Effector CD4-positive, alpha-beta T cell (primary cell): ENCODE measurements around the gene PROP1. TPM values are rescaled to one million over a fixed set of nuclear protein-coding genes. Genes with fewer than 3 reads are reported as not detected.
A peak's percentile ranks its signal among the peaks of the same experiment; 100 is the strongest.
"Not testable (repeated sequence)": the region's sequence is repeated elsewhere in the genome, so short reads cannot be mapped to it uniquely, and the experiment has no call there.

ENCODE experiments used
- DNase-seq: peaks from one replicate; pipeline ENCODE4 v3.0.0-alpha.2; 2020
- total RNA-seq: gene quantifications from one replicate; lab custom pipeline; 2026; lab: John Stamatoyannopoulos, UW

The PROP1 gene
- total RNA-seq: not detected

GRCh38 chr5:177995691-177996595, at the start of gene PROP1:
TSS of gene PROP1 (minus strand) at chr5:177996242. CDS start at chr5:177995933, 309 bp downstream.
- DNase-seq: no peak

DNA sequence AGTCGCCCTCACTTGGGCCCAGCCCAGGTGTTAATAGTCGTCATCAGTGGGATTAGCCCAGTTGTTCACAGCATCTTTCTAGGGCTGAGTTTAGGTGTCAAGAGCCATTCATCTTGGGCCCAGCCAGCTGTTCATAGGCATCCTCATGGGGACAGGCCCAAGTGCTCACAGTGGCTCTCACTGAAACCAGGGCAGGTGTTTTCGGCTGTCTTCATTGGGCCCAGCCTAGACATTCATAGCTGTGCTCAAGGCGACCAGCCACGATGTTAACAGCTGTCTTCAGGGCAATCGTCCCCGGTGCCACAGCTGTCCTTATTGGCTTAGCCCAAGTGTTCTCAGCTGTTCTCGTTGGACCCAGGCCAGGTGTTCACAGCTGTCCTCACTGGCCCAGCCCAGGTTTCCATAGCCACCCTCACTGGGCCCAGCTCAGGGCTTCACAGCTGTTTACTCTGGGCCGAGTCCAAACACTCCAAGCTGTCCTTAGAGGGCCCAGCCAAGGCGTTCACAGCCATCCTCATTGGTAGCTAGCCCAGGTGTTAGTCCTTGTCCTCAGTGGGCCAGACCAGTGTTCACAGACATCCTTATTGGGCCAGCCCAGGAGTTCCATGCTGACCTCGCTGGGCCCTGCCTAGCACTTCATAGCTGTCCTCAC, 23.5 kb upstream of the PROP1 start:
- not testable (repeated sequence) for DNase-seq

DNA sequence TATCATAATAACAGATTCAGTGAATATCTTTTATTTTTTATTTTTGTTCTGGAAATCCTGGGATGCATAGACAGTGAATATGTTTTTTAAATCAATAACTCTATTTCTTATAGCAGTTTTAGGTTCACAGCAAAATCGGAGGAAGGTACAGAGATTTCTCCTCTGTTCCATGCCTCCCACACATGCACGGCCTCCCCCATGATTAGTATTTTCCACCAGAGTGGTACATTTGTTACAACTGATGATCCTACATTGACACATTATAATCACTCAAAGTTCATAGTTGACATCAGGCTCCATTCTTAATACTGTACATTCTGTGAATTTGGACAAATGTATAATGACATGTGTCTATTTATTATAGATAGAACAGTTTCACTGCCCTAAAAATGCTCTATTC, 16.7 kb upstream of the PROP1 start:
- not testable (repeated sequence) for DNase-seq

DNA sequence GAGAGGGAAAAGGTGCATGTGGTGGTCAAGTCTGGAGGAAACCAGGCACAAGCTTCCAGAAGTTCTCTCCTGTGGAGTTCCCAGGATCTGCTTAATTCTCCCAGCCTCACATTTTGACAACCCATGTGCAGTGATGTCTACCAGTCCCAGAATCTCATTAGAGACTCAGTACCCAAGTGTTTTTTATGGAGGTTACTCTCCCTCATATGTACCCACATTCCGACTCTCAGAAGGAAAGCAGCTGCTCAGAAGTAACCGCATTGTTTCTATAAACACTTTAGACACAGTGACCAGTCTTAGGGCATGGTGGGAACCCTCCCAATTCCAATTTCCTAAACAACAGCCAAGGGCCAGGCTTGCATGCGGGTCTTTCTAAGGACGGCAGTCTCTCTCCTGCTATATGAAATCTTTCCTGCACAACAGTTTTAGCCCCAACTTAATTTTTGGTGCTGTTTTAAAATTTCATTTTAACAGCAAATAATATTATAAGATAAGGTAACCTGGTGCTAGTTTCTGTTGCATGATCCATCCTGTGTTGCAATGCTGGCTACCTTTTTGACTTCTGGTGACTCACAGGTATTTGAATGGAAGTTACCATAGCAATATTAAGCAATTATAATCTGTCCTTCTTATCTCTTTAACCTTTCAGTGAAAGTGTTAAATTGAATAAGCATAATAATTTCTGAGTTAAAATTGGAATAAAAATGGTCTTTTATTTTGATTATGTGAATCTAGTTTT, 15.9 kb upstream of the PROP1 start:
- DNase-seq: not testable (repeated sequence)

- DNase-seq: not testable (repeated sequence)
Measured at GRCh38 chr5:178007272-178007671, 11.2 kb upstream of the PROP1 start.

GRCh38 chr5:178006536-178007231, 10.6 kb upstream of the PROP1 start:
- DNase-seq: peak; percentile 28

DNA sequence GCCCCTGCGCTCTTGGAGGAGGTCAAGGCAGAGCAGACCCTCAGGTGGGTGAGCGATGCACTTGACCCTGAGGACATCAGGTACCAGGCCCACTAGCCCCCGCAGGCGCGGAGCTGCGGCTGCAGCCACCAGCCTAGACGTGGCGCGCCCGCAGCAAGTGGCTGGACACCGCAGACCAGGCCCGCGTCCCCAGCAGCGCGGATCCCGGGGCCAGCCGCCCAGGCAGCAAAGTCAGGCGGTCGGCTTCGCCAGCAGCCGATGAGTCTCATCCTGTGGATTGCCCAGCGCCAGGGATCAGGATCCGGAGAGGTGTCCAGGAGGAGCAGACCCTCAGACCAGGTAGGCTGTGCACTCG, 10.1 kb upstream of the PROP1 start:
- DNase-seq: not testable (repeated sequence)

DNA sequence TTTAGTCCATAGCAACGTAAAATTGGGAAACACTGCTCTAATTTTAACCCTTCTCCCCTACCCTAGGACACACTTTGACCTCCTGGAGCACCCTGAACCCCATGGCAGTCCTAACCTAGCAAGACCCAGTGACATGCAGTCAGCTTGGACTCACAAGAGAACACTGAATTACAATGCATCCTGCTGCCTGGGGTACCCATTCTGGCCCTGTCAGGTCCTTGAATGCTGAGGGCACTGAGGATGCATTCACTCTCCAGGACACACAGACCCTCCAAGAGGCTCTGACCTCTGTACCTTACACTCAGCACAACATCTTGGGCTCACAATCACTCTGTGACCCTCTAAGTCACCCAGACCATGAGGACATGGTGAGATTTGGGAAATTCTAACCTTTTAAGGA, 1.8 kb upstream of the PROP1 start:
- no peak for DNase-seq

DNA sequence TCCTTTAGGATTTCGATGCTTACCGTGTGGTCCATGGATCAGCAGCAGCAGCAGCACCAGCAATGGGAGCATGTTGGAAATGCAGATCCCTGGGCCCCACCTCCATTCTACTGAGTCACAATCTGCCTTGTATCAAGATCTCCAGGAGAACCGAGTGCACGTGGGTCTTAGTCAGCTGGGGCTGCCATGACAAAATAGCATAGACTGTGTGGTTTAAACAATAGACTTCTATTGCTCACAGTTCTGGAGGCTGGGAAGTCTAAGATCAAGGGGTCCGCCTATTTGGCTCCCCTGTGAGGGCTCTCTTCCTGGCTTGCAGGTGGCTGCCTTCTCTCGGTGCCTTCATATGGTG, 1.3 kb upstream of the PROP1 start:
- no peak for DNase-seq

GRCh38 chr5:177996660-177997318, 747 bp upstream of the PROP1 start:
- DNase-seq: no peak

DNA sequence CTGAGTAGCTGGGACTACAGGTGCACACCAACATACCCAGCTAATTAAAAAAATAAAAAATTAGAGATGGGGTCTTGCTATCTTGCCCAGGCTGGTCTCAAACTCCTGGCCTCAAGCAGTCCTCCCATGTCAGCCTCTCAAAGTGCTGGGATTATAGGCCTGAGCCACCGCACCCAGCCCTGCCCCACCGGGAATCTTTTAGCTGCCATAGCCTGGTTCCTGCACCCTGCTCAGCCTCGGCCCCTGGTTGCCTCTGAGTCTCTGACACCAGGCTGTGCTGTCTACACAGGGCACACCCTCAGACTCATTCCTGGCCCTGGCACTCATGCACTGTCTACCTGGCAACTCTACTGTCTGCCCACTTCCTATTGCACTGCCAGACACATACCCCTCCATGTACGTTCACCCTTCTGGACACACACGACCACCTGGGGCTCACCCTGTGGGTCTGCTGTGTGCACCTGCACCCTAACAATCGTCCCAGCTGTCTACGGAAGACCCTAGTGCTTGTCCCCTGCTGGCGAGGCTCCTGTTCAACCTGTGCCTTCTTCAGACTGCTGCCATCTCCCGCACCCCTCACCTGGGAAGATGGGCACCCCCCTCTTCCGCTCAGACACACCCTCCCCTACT, 1.4 kb downstream of the PROP1 start:
- DNase-seq: no peak

- DNase-seq: no peak
Measured at GRCh38 chr5:177994063-177994462, 2.0 kb downstream of the PROP1 start.

GRCh38 chr5:177992466-177992865, 3.6 kb downstream of the PROP1 start:
- no peak for DNase-seq

DNA sequence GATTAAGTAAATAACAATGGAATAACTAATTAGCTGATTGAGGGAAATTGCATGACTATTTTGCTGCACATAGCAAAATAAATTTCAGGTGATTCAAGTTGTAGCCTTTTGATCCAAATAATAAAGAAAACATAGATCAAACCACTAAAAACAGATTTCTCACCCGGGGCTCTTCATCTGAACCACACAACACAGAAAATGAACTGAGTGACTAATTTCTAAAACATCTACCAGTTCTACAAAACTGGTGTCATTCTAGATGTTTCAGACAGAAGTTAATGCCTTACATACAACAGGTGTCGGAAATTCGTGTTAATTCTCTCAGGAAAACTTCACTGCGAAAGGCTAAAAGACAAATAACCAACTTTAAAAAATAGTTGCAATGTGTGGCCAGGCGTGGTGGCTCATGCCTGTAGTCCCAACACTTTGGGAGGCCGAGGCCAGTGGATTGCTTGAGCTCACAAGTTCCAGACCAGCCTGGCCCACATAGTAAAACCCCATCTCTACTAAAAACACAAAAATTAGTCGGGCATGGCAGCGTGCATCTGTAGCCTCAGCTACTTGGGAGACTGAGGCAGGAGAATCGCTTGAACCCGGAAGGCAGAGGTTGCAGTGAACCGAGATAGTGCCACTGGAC, 6.9 kb downstream of the PROP1 start:
- no peak for DNase-seq

GRCh38 chr5:177987326-177987725, 8.7 kb downstream of the PROP1 start:
- DNase-seq: no peak

- DNase-seq: no peak
Measured at GRCh38 chr5:177985430-177986040, 10.5 kb downstream of the PROP1 start.

DNA sequence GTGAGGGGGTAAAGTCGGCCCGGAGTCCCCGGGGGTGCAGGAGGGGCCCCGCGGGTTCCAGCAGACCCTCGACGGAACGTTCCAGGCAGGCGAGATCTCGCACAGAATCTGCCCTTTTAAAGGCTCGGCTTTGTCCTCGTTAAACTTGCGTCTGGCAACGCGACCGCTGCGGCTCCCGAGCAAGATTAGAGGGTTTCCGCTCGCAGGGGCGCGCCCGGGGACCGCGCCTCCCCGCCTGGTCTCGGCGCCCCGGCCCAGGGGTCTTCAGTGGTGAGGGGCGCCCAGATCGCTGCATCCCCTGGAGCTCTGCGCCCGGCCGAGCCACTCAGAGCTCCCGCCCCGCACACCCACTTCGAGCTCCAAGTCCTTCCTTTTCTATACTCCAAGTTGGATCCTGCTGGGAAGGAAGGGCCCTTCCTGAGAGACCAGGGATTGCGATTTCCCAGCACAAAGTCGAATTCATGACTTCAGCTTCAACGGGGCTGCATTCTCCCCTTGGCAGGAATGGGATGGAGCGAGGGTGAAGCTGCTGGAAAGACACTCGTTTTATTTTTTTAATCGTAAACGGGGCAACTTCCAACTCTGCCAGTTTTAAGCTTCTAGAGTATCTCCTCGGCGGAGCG, 11.3 kb downstream of the PROP1 start:
- no peak for DNase-seq

GRCh38 chr5:177983763-177984583, 12.1 kb downstream of the PROP1 start:
- no peak for DNase-seq

DNA sequence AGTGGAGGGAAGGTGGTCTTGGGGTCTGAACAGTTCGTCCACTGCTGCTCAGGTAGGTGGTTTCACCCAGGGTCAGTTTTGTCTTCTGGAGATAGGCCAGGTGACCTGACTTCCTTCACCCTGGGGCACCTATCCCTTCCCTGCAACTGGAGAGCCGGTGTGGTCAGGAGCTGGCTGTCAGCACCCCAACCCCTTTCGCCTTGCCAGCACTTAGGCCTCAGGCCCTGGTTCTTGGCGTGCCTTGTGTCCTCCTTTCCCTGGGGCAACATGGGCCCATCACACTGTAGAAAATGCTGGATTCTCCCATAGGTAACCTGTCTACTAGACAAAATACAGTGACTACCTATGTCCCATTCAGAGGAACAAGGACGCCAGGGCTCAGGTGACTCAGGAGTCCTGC, 13.1 kb downstream of the PROP1 start:
- DNase-seq: no peak
